Right lobe of liver (tissue), 6 donors: Measurements from ENCODE around the gene TARM1. TPM values are rescaled to one million over a fixed set of nuclear protein-coding genes. Genes with fewer than 3 reads are reported as not detected.
"Not testable (repeated sequence)": the region's sequence is repeated elsewhere in the genome, so short reads cannot be mapped to it uniquely, and the experiment has no call there.

Experiments
- ATAC-seq, 4 donors: fragments of 200-7000 bp; cut with Tn5 transposase; one replicate each; pipeline ENCODE4 v1.9.1; 2020; ENCODE audit warnings: mild to moderate bottlenecking in 4 of 4, moderate library complexity in 4 of 4
- DNase-seq, 3 donors: peaks; one replicate each; pipeline ENCODE4 v3.0.0-alpha.2; 2020
- H3K27ac ChIP-seq, 3 donors: fragments of 200-600 bp; one replicate each; pipeline ENCODE4 v1.8.0; 2022
- H3K27me3 ChIP-seq, 2 donors: fragments of 200-600 bp; one replicate each; pipeline ENCODE4 v1.8.0; 2022
- H3K36me3 ChIP-seq, 4 donors: fragments of 200-600 bp; sonication (generic) in 1 of 4; one replicate each; pipeline versions ENCODE4 v1.5.1 to v1.8.0; 2017 to 2022; ENCODE audit warnings: control low read depth in 1 of 4
- H3K4me1 ChIP-seq, 4 donors: fragments of 200-600 bp; sonication (generic) in 1 of 4; one replicate each; pipeline versions ENCODE4 v1.5.1 to v1.8.0; 2017 to 2022; ENCODE audit warnings: control low read depth in 1 of 4
- H3K4me3 ChIP-seq, 3 donors: fragments of 200-600 bp; one replicate each; pipeline ENCODE4 v1.8.0; 2022
- H3K9me3 ChIP-seq, 4 donors: fragments of 200-600 bp; sonication (generic) in 1 of 4; one replicate each; pipeline versions ENCODE4 v1.5.1 to v1.8.0; 2017 to 2022; ENCODE audit warnings: control low read depth in 1 of 4
- POLR2A ChIP-seq: fragments of 450-650 bp; IDR thresholded peaks from one replicate; pipeline ENCODE4 v1.6.1; 2017; ENCODE audit warnings: antibody characterized with exemption, mild to moderate bottlenecking
- WGBS: methylation state at CpG from one replicate; pipeline ENCODE4 v1.1.6; 2018; ENCODE audit warnings: low coverage, low lambda C conversion rate; ENCODE audit not compliant: insufficient coverage; ENCODE audit errors: missing lambda C conversion rate; 5-methylcytosine and 5-hydroxymethylcytosine counted together
- intact Hi-C, 2 donors: fragments of 100-400 bp; cut with DNase I; formaldehyde crosslinking; loops; one replicate each; pipeline versions ENCODE4 v1.11.2 to v1.14.1; 2022
- total RNA-seq, 6 experiments: library from RNA; depleted of rRNA in 2 of 6; stranded (reverse); fragments of >200 nt in 2 of 6; fragmentation: NEBNext Ultra II Directional in 3 of 6; extraction: Animal tissue kit (Norgen Biotek cat#: 25700) in 3 of 6; gene quantifications; one replicate each; pipeline versions ENCODE4 v1.1.0 to v1.2.4, GENCODE V29; 2016 to 2023
- TF ChIP-seq, protein P1 (sequence below), 4 donors: fragments of 200-600 bp in 3 of 4; fragments of 450-650 bp in 1 of 4; IDR thresholded peaks; one replicate each; pipeline versions ENCODE4 v1.5.1 to v1.8.0; 2016 to 2022; ENCODE audit warnings: antibody characterized with exemption in 4 of 4, mild to moderate bottlenecking in 2 of 4
- donor health status: DM: no; HTN: yes; CAD: no.
- donor health status: DM: no; HTN: no; CAD: no.
- donor health status: DM: no; HTN: no; CAD: no.
- donor health status: DM: no; HTN: yes; CAD: no.
- donor health status: DM: no; HTN: yes; CAD: no.

TARM1 gene
- total RNA-seq, 6 experiments from 2014 or later = not detected

DNA sequence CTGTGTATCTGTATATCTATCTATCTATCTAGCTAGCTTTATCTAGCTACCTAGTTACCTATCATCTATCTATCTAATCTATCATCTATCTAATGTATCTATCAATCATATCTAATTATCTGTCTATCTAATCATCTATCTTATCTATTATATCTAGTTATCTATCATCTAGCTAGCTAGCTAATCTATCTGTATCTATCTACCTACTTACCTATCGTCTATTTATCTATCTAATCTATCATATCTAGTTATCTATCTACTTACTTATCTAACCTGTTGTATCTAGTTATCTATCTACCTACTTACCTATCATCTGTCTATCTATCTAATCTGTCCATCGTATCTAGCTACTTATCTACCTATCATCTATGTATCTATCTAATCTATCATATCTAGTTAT lies 35.4 kb downstream of the TARM1 start:
- DNase-seq (no peak), ATAC-seq (no peak)
- Histone ChIP-seq H3K36me3 (no peaks in the 10 kb centered on the region), H3K27ac (no peak overlapping the region), H3K9me3 (no peaks in the 10 kb centered on the region), H3K4me1 (no peaks in the 10 kb centered on the region), H3K4me3 (no peak overlapping the region), H3K27me3 (no peaks in the 10 kb centered on the region)
- no peak for TF ChIP-seq POLR2A
- TF ChIP-seq, protein P1, sequence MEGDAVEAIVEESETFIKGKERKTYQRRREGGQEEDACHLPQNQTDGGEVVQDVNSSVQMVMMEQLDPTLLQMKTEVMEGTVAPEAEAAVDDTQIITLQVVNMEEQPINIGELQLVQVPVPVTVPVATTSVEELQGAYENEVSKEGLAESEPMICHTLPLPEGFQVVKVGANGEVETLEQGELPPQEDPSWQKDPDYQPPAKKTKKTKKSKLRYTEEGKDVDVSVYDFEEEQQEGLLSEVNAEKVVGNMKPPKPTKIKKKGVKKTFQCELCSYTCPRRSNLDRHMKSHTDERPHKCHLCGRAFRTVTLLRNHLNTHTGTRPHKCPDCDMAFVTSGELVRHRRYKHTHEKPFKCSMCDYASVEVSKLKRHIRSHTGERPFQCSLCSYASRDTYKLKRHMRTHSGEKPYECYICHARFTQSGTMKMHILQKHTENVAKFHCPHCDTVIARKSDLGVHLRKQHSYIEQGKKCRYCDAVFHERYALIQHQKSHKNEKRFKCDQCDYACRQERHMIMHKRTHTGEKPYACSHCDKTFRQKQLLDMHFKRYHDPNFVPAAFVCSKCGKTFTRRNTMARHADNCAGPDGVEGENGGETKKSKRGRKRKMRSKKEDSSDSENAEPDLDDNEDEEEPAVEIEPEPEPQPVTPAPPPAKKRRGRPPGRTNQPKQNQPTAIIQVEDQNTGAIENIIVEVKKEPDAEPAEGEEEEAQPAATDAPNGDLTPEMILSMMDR (IDR thresholded peaks at IDR 0.05) = no peak
- intact Hi-C loops = no loop called here
- 55% methylated on average over 2 of the region's 2 CpGs for WGBS

DNA sequence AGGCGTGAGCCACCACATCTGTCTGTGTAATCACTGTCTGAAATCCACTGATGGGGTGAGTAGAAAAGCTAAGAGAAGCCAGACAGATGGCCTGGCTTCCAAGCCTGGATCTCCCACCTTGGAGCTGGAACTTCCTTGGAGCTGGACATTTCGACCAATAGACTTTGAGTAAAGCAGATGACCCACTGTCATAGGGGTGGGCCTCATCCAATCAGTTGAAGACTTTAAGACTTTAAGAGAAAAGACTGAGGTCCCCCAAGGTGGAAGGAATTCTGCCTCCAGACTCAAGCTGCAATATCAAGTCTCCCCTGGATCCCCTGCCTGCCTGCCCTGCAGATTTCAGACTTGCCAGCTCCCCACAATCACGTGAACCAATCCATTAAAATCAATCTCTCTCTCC lies 38.2 kb downstream of the TARM1 start:
- ATAC-seq (no peak), DNase-seq (no peak)
- Histone ChIP-seq H3K27me3 (no peaks in the 10 kb centered on the region), H3K4me3 (no peak overlapping the region), H3K9me3 (no peaks in the 10 kb centered on the region), H3K4me1 (no peaks in the 10 kb centered on the region), H3K27ac (no peak overlapping the region), H3K36me3 (no peaks in the 10 kb centered on the region)
- 58% methylated on average over 3 of the region's 3 CpGs for WGBS
- intact Hi-C loops = no loop called here
- TF ChIP-seq, protein P1 (IDR thresholded peaks at IDR 0.05) = no peak
- no peak for TF ChIP-seq POLR2A

DNA sequence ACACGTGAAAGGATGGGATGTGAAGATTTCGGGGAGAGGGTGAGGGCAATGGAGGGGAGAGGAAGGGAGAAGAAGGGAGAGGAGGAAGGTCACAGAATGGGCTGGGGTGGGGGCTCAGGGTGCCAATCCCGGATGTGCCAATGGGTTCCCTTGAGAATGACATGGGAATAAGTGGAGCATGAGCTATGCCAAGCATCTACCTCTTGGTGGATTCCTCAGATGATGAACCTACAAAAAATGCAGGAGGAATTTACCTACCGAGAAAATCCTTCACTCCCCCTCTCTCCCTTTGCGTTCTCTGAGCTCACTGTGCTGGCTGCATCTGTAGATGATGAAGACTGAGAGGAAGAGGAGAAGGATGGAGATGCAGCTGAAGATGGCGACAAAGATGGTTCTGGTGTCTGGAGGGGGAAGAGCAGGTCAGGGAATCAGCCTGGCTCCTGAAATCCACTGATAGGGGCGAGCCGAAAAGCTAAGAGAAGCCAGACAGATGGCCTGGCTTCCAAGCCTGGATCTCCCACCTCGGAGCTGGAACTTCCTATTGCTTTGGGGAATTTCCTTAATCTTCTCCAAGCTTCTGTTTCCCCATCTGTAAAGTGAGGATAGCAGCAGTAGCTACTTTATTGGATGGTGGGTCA lies 39.1 kb downstream of the TARM1 start:
- no peaks in the 10 kb centered on the region for H3K4me1 ChIP-seq
- no peak overlapping the region for H3K27ac ChIP-seq
- H3K27me3 ChIP-seq = no peaks in the 10 kb centered on the region
- intact Hi-C loops = no loop called here
- 39% methylated on average over 9 of the region's 9 CpGs for WGBS
- TF ChIP-seq, protein P1 (IDR thresholded peaks at IDR 0.05) = no peak
- TF ChIP-seq POLR2A = no peak
- H3K9me3 ChIP-seq = no peaks in the 10 kb centered on the region
- ATAC-seq = no peak
- no peaks in the 10 kb centered on the region for H3K36me3 ChIP-seq
- no peak for DNase-seq
- no peak overlapping the region for H3K4me3 ChIP-seq

DNA sequence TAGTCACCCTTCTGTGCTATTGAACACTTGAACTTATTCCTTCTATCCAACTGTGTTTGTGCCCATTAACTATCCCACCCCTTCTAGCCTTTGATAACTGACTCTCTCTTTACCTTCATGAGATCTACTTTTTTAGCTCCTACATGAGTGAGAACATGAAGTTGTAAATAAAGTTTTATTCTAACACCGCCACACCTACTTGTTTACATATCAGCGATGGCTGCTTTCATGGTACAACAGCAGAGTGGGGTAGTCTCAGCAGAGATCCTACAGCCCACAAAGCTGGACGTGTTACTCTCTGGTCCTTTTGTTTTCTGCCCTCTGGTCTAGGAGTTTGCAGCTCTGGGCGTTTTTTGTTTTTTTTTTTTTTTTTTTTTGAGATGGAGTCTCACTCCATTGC lies 41.2 kb downstream of the TARM1 start:
- intact Hi-C loops = no loop called here
- WGBS = 49% methylated on average over 4 of the region's 4 CpGs
- no peaks in the 10 kb centered on the region for H3K4me1 ChIP-seq
- H3K9me3 ChIP-seq = no peaks in the 10 kb centered on the region
- H3K4me3 ChIP-seq = no peak overlapping the region
- no peak for TF ChIP-seq POLR2A
- TF ChIP-seq, protein P1 (IDR thresholded peaks at IDR 0.05) = no peak
- DNase-seq = no peak
- H3K36me3 ChIP-seq = no peaks in the 10 kb centered on the region
- no peaks in the 10 kb centered on the region for H3K27me3 ChIP-seq
- H3K27ac ChIP-seq = no peak overlapping the region
- no peak for ATAC-seq

DNA sequence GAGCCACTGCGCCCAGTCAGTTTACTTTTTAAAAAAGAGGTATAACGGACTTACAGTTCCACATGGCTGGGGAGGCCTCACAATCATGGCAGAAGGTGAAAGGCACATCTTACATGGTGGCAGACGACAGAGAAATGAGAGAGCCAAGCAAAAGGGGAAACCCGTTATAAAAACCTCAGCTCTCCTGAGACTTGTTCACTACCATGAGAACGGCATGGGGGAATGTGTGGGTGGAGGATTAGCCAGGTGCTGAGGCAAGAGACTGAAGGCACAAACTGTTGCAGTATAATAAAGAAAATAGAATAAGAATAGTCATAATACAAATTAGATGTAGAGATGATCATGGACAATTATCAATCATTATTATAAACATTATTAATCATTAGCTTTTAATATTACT lies 44.6 kb downstream of the TARM1 start:
- H3K9me3 ChIP-seq, H3K4me1 ChIP-seq, DNase-seq, ATAC-seq, H3K4me3 ChIP-seq, H3K27ac ChIP-seq, intact Hi-C loops, H3K27me3 ChIP-seq, H3K36me3 ChIP-seq: not testable (repeated sequence)
- 57% methylated on average over 5 of the region's 5 CpGs for WGBS
